GM19438 (cell line): Measurements from ENCODE around the gene DNMT3L.
"Not testable (repeated sequence)": the region's sequence is repeated elsewhere in the genome, so short reads cannot be mapped to it uniquely, and the experiment has no call there.

ENCODE experiments used
- ATAC-seq: cut with Tn5 transposase; IDR thresholded peaks from one replicate; pipeline ENCODE4 v1.9.1; 2021; ENCODE audit warnings: low read depth; ENCODE audit not compliant: unreplicated experiment

The DNMT3L gene

DNA sequence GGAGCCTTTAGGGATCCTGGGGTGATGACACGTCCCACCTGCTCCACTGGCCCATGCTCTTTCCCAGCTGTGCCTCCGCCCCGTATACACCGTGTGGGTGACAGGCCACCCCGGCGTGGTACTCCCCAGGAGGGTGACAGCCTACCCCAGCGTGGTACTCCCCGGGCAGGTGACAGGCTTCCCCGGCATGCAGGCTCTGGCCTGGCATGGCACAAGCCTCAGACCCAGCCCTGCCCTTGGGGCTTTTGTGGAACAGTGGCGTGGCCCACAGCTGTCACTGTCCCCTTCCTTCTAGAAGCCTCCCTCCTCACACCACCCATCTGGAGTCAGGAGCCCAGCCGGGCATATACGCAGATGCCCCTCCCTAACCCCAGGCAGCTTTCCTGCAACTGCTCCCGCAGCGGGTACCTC, 33.5 kb upstream of the DNMT3L start:
- ATAC-seq, result no peak

- no peak for ATAC-seq
Observed at GRCh38 chr21:44294391-44295162, 32.9 kb upstream of the DNMT3L start.

GRCh38 chr21:44293551-44294231, 32.0 kb upstream of the DNMT3L start:
- ATAC-seq, result no peak

DNA sequence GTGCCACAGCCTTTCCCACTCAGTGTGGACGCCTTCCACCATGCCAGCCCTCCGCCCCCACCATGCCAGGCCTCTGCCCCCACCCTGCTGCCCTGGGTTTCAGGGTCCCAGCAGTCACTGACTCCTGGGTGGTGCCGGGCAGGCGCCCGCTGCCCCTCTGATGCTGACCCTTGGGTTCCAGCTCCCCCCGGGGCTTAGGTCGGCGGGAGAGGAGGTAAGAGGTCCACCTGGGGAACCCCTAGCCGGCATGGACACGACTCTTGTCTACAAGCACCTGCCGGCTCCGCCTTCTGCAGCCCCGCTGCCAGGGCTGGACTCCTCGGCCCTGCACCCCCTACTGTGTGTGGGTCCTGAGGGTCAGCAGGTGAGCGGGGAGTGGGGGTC, 31.1 kb upstream of the DNMT3L start:
- ATAC-seq, result no peak

GRCh38 chr21:44291936-44292811, 30.5 kb upstream of the DNMT3L start:
- no peak for ATAC-seq

DNA sequence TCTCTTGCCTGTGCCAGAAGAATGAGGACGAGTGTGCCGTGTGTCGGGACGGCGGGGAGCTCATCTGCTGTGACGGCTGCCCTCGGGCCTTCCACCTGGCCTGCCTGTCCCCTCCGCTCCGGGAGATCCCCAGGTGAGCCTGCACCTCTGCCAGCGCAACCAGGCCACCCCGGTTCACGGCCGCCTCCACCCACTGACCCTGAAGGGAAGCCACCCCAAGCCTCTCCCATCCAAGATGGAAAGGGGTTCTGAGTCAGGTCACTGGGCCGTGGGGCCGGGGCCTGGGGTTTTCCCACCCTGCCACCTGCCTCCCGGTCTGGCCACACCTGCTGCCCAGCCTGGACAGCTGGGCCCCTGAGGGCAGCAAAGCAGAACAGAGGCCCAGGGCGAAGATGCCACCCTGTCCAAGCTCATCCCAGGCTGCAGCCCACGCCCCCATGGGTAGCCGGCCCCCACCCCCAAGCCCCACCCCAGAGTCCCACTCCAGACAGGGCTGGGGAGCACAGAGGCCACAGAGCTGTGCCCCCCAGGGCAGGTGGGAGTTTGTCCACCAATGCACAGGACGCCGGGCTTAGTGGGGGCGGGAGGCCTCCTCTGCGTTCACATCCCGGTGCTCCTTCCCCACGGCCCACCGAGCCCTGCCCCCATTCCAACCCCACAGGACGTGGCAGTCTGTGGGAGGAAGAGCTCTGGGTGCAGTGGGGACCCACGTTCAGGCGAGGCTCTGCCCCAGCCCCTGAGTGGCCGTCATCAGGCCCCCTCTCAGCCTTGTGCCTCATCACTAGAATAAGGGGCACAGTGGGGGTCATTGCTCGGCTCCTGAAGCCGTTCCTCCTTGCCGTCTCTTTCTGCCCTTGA, 29.6 kb upstream of the DNMT3L start:
- ATAC-seq, result no peak

- no peak for ATAC-seq
Observed at GRCh38 chr21:44290327-44291077, 28.8 kb upstream of the DNMT3L start.

DNA sequence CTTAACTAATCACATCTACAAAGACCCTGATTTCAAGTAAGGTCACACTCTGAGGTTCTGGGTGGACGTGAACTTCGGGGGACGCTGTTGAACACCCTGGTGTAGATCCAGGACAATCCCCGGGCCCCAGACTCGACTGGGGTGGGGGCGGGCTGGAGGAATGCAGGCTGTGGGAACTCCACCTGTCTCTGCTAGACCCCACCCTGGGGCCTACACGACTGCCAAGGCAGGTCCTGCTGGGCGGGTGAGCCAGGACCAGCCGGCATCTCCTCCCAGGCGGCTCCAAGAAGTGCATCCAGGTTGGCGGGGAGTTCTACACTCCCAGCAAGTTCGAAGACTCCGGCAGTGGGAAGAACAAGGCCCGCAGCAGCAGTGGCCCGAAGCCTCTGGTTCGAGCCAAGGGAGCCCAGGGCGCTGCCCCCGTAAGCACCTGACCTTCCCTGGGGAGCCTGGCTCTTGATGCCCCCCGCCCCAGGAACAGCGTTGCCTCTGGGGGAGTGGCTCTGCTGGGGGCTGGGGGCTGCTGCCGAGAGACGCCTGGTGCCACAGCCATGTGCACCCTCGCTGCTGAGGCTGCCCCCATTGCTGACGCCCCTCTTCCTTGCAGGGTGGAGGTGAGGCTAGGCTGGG, 27.8 kb upstream of the DNMT3L start:
- ATAC-seq, result no peak

DNA sequence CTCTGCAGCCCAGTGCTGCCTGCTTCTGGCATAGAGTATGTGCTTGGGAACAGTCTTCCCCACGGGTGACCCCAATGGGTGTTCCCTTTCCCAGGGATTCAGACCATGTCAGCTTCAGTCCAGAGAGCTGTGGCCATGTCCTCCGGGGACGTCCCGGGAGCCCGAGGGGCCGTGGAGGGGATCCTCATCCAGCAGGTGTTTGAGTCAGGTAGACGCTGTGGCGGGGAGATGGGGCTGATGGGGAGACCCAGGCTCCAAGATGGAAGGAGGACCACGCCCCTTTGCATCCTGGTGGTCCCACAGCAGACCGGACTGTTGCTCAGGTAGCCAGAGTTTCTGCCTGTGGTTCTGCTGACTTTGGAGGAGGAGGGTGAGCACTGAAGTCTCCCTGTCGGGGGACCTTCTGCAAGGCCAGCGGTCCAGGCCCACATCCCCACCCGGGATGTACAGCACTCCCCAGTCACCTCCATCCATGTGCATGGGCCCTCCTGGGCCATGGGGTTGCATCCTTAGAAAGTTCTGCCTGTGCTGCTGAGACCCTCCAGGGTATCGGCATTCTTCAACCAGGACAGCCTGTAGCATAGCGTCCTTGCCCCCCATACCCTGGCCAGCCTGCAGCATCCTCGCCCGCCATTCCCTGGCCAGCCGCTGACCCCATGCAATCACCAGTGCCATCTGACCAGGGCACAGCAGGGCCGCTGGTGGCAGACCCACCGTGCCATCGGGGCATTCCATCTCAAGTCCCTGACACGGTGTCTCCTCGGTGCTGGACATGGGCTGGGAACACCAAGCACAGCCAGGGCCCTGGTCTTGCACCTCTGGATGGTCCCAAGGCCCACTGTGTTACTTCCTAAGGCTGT, 26.8 kb upstream of the DNMT3L start:
- ATAC-seq, result no peak

GRCh38 chr21:44286716-44287632, 25.3 kb upstream of the DNMT3L start:
- ATAC-seq, result no peak

DNA sequence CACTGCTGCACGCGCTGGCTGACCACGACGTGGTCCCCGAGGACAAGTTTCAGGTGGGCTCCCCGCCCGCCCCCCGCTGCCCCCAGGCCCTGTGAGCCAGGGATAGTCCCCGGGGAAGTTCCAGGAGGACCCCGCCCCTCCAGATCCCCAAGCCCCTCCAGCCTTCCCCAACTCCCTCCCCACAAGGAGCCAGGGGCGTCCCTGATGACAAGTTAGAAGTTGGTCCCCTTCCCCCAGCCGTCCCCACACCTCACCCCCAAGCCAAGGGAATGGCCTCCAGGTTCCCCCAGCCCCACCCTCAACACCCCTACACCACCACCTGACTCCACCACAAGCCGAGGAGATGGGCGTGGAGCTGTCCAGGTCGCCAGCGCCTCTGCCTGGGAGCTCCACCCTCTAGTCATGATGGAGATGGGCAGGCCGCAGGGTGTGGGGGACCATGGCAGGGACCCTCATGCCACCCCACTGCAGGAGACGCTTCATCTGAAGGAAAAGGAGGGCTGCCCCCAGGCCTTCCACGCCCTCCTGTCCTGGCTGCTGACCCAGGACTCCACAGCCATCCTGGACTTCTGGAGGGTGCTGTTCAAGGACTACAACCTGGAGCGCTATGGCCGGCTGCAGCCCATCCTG, 24.5 kb upstream of the DNMT3L start:
- ATAC-seq, result no peak

- ATAC-seq, result no peak
Observed at GRCh38 chr21:44285138-44285992, 23.7 kb upstream of the DNMT3L start, which contains the start of gene AIRE. TSS of gene AIRE (plus strand) at chr21:44285876. CDS start at chr21:44286007, 131 bp downstream.

DNA sequence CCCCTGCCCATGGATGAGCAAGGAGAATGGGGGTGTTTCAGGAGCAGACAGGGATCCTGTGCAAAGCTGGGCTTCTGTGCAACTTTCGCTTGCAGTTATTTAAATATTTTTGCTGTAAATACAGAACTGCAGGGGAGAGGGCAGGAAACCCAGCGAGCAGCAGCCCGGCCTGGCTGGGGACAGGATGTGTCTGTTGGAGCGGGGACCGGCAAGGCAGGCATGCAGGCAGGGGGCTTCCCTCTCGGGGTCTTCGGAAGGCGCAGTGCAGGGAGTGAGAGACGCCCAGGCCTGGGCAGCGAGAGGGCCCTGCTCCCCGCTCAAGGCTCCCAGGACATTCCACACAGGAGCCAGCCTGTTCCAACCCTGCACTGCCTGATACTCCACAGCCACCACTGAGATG, 22.3 kb upstream of the DNMT3L start:
- ATAC-seq, result no peak

DNA sequence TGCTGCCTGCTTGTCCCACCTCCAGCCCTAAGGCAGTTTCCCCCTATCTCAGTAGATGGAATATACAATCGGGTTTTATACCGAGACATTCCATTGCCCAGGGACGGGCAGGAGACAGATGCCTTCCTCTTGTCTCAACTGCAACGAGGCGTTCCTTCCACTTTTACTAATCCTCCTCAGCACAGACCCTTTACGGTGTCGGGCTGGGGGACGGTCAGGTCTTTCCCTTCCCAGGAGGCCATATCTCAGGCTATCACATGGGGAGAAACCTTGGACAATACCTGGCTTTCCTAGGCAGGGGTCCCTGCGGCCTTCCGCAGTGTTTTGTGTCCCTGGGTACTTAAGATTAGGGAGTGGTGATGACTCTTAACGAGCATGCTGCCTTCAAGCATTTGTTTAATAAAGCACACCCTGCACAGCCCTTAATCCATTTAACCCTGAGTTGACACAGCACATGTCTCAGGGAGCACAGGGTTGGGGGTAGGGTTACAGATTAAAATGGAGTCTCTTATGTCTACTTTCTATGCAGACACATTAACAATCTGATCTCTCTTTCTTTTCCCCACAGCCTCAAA, 21.6 kb upstream of the DNMT3L start:
- not testable (repeated sequence) for ATAC-seq

- ATAC-seq, result no peak
Observed at GRCh38 chr21:44282370-44282769, 20.7 kb upstream of the DNMT3L start.
